AG08396 (cell line): ENCODE results near the gene MIPOL1.
"Not testable (repeated sequence)": the region's sequence is repeated elsewhere in the genome, so short reads cannot be mapped to it uniquely, and the experiment has no call there.

Source experiments
- DNase-seq: peaks from one replicate; pipeline ENCODE4 v3.0.0; 2012; ENCODE audit warnings: low spot score, mixed read lengths

Gene MIPOL1, protein sequence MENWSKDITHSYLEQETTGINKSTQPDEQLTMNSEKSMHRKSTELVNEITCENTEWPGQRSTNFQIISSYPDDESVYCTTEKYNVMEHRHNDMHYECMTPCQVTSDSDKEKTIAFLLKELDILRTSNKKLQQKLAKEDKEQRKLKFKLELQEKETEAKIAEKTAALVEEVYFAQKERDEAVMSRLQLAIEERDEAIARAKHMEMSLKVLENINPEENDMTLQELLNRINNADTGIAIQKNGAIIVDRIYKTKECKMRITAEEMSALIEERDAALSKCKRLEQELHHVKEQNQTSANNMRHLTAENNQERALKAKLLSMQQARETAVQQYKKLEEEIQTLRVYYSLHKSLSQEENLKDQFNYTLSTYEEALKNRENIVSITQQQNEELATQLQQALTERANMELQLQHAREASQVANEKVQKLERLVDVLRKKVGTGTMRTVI

DNA sequence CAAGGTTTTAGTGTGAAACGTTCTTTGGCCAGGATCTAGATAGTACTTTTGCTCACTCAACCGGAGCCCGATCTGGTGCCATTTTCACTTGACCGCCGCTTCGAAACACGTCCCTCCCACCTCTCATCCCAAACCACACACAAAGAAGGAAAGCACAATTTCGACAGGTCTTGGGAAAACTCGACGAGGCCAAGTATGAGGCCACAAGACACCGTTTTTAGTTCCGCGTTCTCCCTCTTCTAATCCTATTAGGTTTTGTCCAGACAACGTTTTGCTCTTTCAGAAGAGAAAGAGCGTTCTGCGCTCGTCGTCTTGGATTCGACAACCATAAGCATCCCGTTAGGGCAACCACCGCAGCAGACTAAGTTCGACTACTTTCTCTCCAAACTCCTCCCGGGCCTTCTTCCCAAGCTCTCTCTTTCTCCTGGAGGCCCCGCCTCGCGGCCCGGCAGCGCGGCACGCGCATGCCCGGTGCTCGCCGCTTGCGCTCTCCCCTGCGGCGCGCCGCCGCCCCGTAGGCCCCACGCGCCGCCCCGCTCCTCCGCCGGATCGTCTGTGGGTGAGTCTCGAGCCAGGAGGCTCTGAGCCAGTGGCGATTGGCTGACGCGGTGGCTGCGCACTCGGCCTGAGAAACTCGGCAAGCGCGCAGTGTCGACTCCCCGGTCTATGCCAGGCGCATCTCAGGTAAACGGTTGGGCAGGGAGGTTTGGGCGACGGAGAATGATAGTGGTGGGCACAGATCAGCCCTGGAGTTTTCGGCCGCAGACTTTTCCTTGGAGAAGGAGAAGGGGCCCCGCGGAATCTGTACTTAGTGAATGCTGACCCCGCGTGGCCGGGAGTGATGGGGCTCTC, at the start of gene MIPOL1:
Gene MIPOL1 (plus strand): TSS at position 517 of the 852 bp plus-strand sequence. CDS start 49,952 bp downstream, outside the sequence.
- DNase-seq, result peak; percentile 96

DNA sequence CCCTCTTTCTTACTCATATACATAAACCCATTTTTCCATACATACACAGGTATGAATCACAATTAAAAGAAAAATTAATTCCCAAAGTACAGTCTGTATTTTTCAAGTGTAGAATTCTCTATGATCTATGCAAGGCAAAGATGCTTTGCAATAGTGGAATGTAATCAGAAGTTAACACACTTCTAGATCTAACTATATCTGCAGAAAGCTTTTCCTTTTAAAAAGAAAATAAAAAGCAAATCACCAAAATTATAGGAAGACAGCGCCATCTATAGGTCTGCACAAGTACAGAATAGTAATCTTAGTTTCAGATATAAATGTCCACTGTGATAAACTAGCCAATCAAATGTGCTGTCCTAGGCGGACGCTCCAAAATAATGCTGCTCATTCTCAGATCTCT, 47.3 kb upstream of the MIPOL1 start:
- peak; percentile 48 for DNase-seq

DNA sequence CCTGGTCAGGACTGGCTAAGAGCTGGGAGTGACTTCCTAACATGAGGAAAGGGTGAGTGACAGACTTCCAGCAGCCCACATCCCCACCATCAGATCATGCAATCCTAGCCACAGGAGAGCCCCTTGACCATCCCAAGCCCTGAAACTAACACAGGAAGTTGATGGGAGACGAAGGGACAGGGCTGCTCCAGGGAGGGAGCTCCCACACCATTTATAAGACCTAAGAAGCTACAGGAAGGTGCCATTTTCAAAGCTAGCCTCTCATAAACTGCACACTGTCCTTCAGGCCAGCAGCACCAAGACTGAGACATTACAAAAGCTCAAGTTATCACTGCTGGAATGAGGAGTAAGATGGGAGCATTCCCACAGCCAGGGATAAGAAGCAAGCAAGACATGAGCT, 44.7 kb upstream of the MIPOL1 start:
- DNase-seq, result no peak

DNA sequence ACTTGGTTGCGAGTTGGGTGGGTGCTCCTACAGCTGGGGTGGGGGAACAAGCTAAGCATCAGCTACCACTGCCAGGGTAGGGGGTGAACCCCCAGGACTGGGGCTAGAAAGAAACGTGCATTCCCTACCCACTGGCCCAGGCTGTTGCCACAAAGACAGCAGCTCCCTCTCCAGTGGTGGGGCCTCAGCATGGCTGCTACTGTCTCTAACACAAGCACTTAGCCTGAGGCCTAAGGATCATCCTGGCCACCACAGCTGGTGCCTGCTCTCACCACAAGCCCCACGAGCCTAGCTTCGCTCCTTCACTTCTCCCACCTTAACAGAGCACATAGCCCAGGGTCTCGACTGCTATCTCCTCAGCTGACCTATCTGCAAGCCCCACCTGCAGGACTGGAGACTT, 44.3 kb upstream of the MIPOL1 start:
- DNase-seq, result no peak

DNA sequence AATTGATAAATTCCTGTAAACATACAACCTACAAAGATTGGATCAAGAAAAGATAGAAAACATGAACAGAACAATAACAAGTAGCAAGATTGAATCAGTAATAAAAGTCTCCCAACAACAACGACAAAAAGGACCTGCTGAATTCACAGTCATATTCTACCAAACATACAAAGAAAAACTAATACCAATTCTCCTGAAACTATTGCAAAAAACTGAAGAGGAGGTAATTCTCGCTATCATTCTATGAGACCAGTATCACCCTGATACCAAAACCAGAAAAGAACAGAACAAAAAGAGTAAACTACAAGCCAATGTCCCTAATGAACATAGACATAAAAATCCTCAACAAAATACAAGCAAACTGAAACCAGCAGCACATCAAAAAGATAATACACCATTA, 39.8 kb upstream of the MIPOL1 start:
- no peak for DNase-seq

DNA sequence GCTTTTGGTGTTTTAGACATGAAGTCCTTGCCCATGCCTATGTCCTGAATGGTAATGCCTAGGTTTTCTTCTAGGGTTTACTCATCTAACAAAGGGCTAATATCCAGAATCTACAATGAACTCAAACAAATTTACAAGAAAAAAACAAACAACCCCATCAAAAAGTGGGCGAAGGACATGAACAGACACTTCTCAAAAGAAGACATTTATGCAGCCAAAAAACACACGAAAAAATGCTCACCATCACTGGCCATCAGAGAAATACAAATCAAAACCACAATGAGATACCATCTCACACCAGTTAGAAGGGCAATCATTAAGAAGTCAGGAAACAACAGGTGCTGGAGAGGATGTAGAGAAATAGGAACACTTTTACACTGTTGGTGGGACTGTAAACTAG, 35.4 kb upstream of the MIPOL1 start:
- not testable (repeated sequence) for DNase-seq

DNA sequence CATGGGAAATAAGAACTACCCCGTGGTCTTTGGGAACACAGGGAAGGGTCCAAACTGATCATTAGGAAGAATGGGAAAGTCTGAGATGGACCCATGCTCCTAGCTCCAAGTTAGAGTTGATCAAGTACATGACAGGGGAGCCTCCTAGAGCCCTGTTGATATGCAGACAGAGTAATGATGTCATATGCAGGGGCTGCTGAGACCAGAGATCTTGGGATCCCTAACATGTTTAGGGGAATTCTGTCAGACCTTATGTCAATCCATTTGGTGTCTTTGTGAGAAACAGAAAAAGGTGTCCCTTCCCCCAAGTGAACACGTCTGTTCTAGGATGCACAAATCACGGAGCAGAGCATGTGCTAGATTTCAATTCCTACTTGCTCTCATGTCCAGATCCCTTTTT, 31.9 kb upstream of the MIPOL1 start:
- no peak for DNase-seq

DNA sequence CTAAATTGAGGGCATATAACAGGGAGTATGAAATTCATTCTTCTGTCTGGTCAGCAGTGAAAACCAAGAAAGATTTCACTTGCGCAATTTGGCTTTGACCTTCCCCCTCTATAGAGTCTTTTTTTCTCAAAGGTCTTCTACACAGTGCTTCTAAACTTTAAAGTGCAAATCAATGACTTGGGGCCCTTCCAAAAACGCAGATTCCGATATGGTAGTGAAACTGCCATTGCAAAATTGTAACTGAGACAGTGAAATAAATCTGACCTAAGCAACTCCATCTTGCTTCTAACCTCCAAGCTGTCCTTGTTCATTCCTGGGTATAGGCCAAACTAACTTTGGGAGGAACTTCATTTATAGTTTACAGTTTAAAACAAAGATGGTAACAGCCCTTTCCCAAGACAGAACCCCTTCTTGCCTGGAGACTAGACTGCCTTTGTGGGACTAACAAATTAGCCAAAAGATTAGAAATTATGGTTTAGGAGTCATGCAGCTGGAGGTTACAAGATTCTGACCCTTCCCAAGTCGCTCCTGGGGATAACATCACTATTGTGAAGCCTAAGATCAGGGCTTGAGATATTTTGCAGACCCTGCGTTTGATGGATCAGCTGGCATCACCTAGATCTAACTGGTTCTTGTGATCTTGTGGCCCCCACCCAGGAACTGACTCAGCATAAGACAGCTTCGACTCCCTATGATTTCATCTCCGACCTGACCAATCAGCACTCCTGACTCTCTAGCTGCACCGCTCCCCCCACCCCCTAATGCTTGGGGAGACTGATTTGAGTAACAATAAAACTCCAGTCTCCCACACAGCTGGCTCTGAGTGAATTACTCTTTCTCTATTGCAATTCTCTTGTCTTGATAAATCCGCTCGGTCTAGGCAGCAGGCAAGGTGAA, 30.3 kb upstream of the MIPOL1 start:
- DNase-seq, result no peak

DNA sequence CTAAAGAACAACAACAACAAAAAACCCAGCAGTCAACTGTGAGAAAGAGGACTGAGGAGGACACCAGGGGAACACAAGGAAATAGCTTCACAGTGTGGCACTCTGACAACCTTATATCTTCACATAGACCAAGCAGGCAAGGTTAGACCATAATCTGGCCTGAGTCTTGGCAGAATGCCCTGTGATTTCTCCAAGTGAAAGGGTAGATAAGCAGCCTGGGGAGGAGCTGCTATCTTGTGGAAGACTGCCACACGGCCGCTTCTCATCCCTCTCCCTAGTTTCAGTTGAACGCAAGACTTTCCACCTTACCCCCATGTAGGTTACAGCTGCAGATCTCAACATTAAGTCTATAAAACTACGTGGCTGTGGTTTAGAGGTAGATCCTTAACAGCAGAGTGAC, 29.0 kb upstream of the MIPOL1 start:
- no peak for DNase-seq

DNA sequence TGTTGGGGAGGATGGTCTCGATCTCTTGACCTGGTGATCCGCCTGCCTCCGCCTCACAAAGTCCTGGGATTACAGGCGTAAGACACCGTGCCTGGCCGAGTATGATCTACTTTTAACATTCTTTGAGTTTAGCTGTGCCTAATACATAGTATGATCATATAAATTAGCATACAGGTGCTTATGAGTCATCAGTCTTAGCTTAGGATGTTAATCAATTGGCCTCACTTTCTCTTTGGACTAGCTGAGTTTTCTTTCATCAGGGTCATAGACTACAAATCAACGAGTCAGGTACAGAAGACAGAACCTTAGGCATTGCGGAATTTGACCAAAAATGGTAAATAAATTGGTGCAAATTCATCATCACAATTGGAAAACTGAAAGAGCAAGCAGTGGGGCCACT, 27.5 kb upstream of the MIPOL1 start:
- no peak for DNase-seq

DNA sequence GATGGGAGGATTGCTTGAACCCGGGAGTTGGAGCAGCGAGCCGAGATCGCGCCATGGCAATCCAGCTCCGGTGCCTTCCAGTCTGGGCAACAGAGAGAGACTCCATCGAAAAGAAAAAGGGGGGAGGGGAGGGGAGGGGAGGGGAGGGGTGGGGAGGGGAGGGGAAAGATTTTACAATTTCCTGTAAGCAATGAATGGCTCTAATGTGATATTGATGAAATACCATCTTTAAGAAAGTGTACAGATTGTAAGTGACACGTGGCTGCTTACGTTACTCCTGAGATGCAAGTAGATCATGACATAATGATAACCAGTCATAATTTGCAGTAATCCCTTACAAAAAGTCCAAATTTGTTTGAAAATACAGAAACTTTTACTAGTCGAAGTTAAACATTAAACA, 26.7 kb upstream of the MIPOL1 start:
- no peak for DNase-seq

DNA sequence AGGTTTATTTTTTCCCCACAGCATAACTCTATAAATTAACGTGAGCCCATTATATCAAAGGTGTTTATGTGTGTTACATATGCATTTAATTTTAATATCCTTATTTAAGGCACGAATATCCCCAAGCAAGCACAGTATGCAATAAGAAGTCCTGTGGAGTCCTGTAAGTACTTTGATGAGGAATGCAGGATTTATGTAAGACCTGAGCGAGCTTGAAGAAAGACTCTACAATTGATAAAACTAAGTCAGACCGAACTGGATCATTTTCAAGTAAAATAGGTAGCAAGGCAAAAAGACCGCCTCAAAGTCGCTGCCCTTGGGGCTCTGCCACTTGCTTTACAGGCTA, 26.1 kb upstream of the MIPOL1 start:
- DNase-seq, result no peak

DNA sequence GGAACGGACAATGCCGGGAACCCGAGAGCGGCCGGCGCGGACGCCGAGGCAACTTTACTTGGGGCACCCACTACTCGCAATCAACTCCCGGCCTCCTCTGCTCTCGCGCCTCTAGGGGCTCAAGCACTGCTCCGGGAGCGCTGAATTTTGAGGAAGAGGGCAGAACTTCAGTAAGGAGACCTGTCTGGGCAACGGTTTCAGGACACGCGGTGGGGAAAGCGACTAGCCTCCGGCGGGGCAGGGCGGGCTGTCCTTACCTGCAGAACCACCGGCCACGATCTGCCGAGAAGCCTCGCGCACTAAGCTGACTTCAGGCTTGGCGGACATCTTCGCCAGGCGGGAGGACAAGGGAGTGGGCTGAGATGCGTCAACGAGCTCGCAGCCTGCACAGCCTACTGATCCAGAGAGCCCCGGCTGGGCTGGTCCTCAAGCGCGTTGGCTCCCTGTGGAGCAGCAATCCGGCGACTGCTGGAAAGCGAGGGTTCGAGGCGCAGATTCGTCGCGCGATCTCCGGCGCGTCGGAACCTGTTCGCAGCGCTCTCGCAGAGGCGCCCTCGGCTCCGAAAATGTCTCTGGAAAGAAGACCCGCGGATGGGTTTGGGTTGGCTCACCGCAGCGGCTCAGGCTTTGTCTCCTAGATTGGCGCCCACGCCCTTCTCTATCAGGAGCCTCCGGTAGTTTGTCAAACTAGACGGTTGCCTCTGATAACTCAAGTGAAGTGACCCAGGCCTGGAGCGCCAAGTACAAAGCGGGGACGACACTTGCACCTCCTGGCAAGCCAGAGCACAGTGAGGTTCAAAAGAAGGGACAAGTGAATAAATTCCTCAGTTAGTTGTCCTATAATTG, 25.5 kb upstream of the MIPOL1 start, which contains the start of gene SLC25A21:
Gene SLC25A21 (minus strand): TSS at position 583 of the 846 bp plus-strand sequence.
- DNase-seq, result peak; percentile 85

DNA sequence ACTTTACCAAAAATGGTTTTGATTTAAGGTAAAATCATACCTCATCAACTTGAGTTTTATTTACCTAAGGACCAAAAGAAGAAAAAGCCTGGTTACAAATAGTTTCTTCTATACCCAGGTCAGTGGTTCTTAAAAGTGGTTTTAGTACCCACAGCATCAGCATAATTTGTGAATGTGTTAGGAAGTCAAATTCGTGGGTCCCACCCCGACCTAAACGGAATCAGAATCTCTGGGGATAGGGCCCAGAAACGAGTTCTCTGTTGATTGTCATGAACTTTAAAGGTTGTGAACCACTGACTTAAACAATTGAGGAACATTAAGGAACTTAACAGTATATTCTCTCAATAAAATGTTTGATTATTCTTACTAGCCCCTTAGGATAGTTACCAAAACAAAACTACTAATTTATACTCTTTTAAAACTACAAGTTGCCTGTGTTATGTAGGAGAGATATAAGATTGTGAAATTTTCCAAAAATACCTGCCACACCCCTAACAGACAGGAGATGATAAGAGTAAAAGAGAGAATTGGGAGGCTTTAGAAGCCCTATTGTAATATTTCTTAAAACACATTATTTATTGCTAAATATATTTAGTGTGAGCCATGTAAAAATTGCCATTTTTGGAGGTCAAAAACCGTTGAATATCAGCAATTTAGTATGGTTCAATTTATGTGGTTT, 24.7 kb upstream of the MIPOL1 start:
- no peak for DNase-seq

DNA sequence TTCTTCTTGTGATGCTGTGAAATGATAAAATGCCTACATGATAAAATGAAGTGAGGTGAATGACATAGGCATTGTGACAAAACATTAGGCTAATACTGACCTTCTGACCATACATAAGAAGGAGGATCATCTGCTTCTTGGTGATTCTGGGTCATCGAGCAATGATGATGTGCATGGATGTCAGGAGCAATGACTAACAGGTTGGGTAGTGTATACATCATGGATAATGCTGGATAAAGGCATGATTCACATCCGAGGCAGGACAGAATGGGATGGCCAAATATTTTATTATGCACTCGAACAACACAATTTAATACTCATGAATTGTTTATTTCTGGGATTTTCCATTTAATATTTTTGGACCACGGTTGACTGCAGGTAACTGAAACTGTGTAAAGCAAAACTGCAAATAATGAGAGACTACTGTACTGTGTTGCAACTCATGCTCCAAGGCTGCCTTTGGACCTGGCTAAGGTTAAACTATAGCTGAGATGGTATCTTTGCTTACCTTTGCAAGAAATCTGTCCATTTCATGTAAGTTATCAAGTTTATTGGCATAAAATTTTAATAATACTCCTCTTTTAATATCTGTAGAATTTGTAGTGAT, 17.7 kb upstream of the MIPOL1 start:
- peak; percentile 38 for DNase-seq

DNA sequence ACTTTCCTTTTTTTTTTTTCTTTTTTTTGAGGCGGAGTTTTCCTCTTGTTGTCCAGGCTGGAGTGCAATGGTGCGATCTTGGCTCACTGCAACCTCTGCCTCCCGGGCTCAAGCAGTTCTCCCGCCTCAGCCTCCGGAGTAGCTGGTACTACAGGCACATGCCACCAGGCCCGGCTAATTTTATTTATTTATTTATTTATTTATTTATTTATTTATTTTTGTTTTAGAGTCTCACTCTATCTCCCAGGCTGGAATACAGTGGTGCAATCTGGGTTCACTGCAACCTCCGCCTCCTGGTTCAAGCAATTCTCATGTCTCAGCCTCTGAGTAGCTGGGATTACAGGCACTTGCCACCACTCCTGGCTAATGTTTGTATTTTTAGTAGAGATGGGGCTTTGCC, 16.9 kb upstream of the MIPOL1 start:
- DNase-seq, result not testable (repeated sequence)

DNA sequence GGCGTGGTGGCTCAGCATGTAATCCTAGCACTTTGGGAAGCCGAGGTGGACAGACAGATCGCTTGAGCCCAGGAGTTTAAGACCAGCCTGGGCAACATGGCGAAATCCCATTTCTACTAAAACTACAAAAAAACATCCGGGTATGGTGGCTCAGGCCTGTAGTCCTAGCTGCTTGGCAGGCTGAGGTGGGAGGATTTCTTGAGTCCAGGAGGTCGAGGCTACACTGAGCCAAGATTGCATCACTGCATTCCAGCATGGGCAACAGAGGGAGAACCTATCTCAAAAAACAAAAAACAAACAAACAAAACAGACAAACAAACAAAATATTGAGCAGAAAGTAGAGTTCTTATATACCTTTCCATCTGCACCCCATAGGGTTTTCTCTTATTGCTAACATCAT, 16.3 kb upstream of the MIPOL1 start:
- no peak for DNase-seq

DNA sequence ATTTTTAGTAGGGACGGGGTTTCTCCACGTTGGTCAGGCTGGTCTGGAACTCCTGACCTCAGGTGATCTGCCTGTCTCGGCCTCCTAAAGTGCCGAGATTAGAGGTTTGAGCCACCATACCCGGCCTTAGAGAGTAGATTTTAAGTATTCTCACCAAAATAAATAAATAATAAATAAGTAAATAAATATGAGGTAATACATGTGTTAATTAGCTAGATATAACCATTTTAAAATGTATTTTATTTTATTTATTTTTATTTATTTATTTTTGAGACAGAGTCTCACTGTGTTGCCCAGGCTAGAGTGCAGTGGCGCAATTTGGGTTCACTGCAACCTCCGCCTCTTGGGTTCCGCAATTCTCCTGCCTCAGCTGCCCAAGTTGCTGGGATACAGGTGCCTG, 13.2 kb upstream of the MIPOL1 start:
- DNase-seq, result not testable (repeated sequence)

DNA sequence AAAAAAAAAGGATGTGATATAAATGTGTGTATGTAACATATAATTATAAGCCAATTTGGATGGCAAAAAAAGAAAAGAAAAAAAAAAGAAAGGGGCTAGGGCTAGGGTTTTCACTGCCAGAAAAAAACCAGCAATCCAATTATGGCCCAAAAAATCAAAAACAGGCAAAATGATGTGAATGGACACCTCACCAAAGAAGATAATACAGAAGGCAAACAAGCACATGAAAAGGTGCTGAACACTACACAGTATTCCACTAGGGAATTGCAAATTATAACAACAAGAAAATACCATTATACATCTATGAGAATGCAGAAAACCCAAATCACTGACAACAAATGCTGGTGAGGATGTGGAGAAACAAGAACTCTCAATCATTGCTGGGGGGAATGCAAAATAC, 12.1 kb upstream of the MIPOL1 start:
- no peak for DNase-seq

DNA sequence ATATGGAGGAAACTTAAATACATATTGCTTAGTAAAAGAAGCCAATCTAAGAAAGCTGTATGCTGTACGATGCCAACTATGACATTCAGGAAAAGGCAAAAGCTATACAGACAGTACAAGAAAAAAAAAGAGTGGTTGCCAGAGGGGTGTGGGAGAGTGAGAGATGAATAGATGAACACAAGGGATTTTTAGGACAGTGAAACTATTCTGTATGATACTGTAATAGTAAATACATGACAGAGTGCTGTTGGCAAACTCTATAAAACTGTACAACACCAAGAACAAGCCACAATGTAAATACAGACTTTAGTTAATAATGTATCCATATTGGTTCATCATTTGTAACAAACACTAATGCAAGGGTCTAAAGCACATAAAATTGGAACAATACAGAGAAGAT, 10.9 kb upstream of the MIPOL1 start:
- DNase-seq, result no peak
